GM19035 (cell line): Measurements from ENCODE around the gene ZNF573.

Experiments
- ATAC-seq: cut with Tn5 transposase; IDR thresholded peaks from one replicate; pipeline ENCODE4 v1.9.1; 2021; ENCODE audit not compliant: unreplicated experiment

ZNF573 gene

GRCh38 chr19:37695144-37695899 is 84.1 kb downstream of the ZNF573 start:
- ATAC-seq, result no peak

- ATAC-seq, result no peak
Observed at GRCh38 chr19:37692956-37693620, 86.3 kb downstream of the ZNF573 start.

GRCh38 chr19:37691881-37692504 is 87.4 kb downstream of the ZNF573 start:
- no peak for ATAC-seq
